Heart left ventricle (tissue), 13 donors: Measurements from ENCODE around the gene OR10K2.

ENCODE experiments used
- CTCF ChIP-seq, 12 donors: fragments of 200-600 bp; sonication (generic) in 4 of 12; IDR thresholded peaks; one replicate each; pipeline versions ENCODE4 v1.5.0 to v1.8.0; 2018 to 2022; ENCODE audit warnings: antibody characterized with exemption in 12 of 12, mild to moderate bottlenecking in 5 of 12
- POLR2A ChIP-seq, 2 donors: fragments of 450-650 bp; IDR thresholded peaks; one replicate each; pipeline ENCODE4 v1.6.1; 2017; ENCODE audit warnings: antibody characterized with exemption in 2 of 2, mild to moderate bottlenecking in 2 of 2, moderate library complexity in 2 of 2
- donor health status: ischemic (EF 13 %, LVEDD 7.1; RV severe dilation, severe dysfunction).
- donor health status: DM: no; HTN: yes; CAD: no.
- donor health status: DM: no; HTN: no; CAD: no.
- donor health status: ischemic (EF 25% LVEDD 6.9; RV normal size, moderate dysfunction).
- donor health status: ischemic (EF 25% LVEDD 5.7; RV mildly dilated, moderate dysfunction).
- donor health status: ischemic (EF 35%, LVEDD 5.7; RV mildly dilated, moderate dysfunction).
- donor health status: nonischemic (EF 11% LVEDD 7.7; RV severe dilation, severe dysfunction).
- donor health status: DM: yes; HTN: yes; CAD: no.
- donor health status: PGD.
- donor health status: ischemic (EF 29% LVEDD 5.4; RV normal size, mild dysfunction).
- donor health status: nonischemic (EF 23%, LVEDD 6.1; RV moderate dilation, normal function).

- TF ChIP-seq CTCF (IDR thresholded peaks at IDR 0.05) (no peak), POLR2A (IDR thresholded peaks at IDR 0.05) (no peak)
These were observed 51.2 kb downstream of the OR10K2 start for GRCh38 chr1:158374860-158375259.
